GM23338 (cell line): ENCODE data around the gene KDM4C. TPM values are rescaled to one million over a fixed set of nuclear protein-coding genes. Genes with fewer than 3 reads are reported as not detected.

ENCODE experiments used
- ATAC-seq: fragments of 200-7000 bp; cut with Tn5 transposase; 3 replicates; pipeline ENCODE4 v1.9.1; 2020
- DNase-seq: peaks from one replicate; pipeline ENCODE4 v3.0.0-alpha.2; 2015; ENCODE audit warnings: low spot score
- H2AFZ ChIP-seq: fragments of 200-600 bp; sonication (generic); 2 replicates; pipeline ENCODE4 v1.8.0; 2016; ENCODE audit warnings: antibody characterized with exemption, mild to moderate bottlenecking, moderate library complexity
- H3F3A ChIP-seq: fragments of 200-600 bp; sonication (generic); replicated peaks from 2 replicates; pipeline ENCODE4 v1.8.0; 2017; ENCODE audit warnings: antibody characterized with exemption, mixed run types, low read depth
- H3K27ac ChIP-seq: fragments of 200-600 bp; sonication (generic); 2 replicates; pipeline ENCODE4 v1.6.1; 2016; ENCODE audit warnings: low read depth
- H3K27me3 ChIP-seq: fragments of 200-600 bp; sonication (generic); 2 replicates; pipeline ENCODE4 v1.8.0; 2016; ENCODE audit warnings: mild to moderate bottlenecking, mixed run types, moderate library complexity; ENCODE audit not compliant: insufficient read depth
- H3K36me3 ChIP-seq: fragments of 200-600 bp; sonication (generic); 2 replicates; pipeline ENCODE4 v1.8.0; 2016; ENCODE audit warnings: mild to moderate bottlenecking; ENCODE audit not compliant: insufficient read depth
- H3K4me1 ChIP-seq: fragments of 200-600 bp; sonication (generic); 2 replicates; pipeline ENCODE4 v1.8.0; 2016; ENCODE audit warnings: mild to moderate bottlenecking, moderate library complexity; ENCODE audit not compliant: insufficient read depth
- H3K4me2 ChIP-seq: fragments of 200-600 bp; sonication (generic); 2 replicates; pipeline ENCODE4 v1.7.1; 2017; ENCODE audit warnings: mixed run types
- H3K4me3 ChIP-seq: fragments of 200-600 bp; sonication (generic); 2 replicates; pipeline ENCODE4 v1.6.1; 2016; ENCODE audit warnings: mixed run types
- H3K79me2 ChIP-seq: fragments of 200-600 bp; sonication (generic); replicated peaks from 2 replicates; pipeline ENCODE4 v1.8.0; 2017; ENCODE audit warnings: mild to moderate bottlenecking; ENCODE audit not compliant: insufficient read depth
- H3K9me2 ChIP-seq: fragments of 200-600 bp; sonication (generic); 2 replicates; pipeline ENCODE4 v1.8.0; 2017; ENCODE audit not compliant: insufficient read depth
- H4K20me1 ChIP-seq: fragments of 200-600 bp; sonication (generic); replicated peaks from 2 replicates; pipeline ENCODE4 v1.8.0; 2017; ENCODE audit warnings: mild to moderate bottlenecking; ENCODE audit not compliant: insufficient read depth
- H3K27ac Mint-ChIP-seq: 2 replicates; pipeline ENCODE4 v1.8.0; 2020; ENCODE audit warnings: inconsistent platforms, mild to moderate bottlenecking, moderate library complexity, mixed read lengths
- H3K27me3 Mint-ChIP-seq: 3 replicates; pipeline ENCODE4 v1.8.0; 2022; ENCODE audit warnings: low read depth, mild to moderate bottlenecking, moderate library complexity, mixed read lengths, inconsistent platforms; ENCODE audit not compliant: insufficient read depth, poor library complexity
- H3K36me3 Mint-ChIP-seq: 3 replicates; pipeline ENCODE4 v1.8.0; 2021; ENCODE audit warnings: low read depth, mild to moderate bottlenecking, inconsistent platforms, moderate library complexity, mixed read lengths
- H3K4me1 Mint-ChIP-seq: 3 replicates; pipeline ENCODE4 v1.8.0; 2020; ENCODE audit warnings: mild to moderate bottlenecking, inconsistent platforms, mixed read lengths
- H3K4me3 Mint-ChIP-seq: 3 replicates; pipeline ENCODE4 v1.8.0; 2021; ENCODE audit warnings: moderate library complexity, mild to moderate bottlenecking, inconsistent platforms, mixed read lengths
- H3K9me3 Mint-ChIP-seq: 3 replicates; pipeline ENCODE4 v1.8.0; 2020; ENCODE audit warnings: moderate library complexity, mild to moderate bottlenecking, inconsistent platforms, mixed read lengths
- CREB1 ChIP-seq: fragments of 250-450 bp; sonication (Bioruptor Pico); IDR thresholded peaks from 2 replicates; pipeline ENCODE4 v1.5.0; 2020; ENCODE audit warnings: low read depth, mild to moderate bottlenecking, moderate library complexity
- CTCF ChIP-seq, 2 experiments: fragments of 200-600 bp in 1 of 2; sonication (generic) in 1 of 2; conservative IDR thresholded peaks; 2 replicates each; pipeline versions ENCODE4 v1.5.1 to v1.6.1; 2016 to 2017; ENCODE audit warnings: antibody characterized with exemption in 2 of 2, low read depth in 2 of 2, mild to moderate bottlenecking in 2 of 2, moderate library complexity in 1 of 2
- ETS1 ChIP-seq: IDR thresholded peaks from 2 replicates; pipeline ENCODE4 v1.6.1; 2016; ENCODE audit warnings: antibody characterized with exemption
- EZH2 ChIP-seq: fragments of 200-600 bp; sonication (generic); IDR thresholded peaks from one replicate; pipeline ENCODE4 v1.8.0; 2017; ENCODE audit warnings: antibody characterized with exemption, mild to moderate bottlenecking, low read depth; ENCODE audit not compliant: unreplicated experiment
- EZH2phosphoT487 ChIP-seq: fragments of 200-600 bp; sonication (generic); IDR thresholded peaks from one replicate; pipeline ENCODE4 v1.8.1; 2018; ENCODE audit warnings: antibody characterized with exemption; ENCODE audit not compliant: unreplicated experiment
- JUNB ChIP-seq: IDR thresholded peaks from one replicate; pipeline ENCODE4 v1.6.1; 2016; ENCODE audit warnings: antibody characterized with exemption; ENCODE audit not compliant: unreplicated experiment
- NANOG ChIP-seq: IDR thresholded peaks from 2 replicates; pipeline ENCODE4 v1.6.1; 2016; ENCODE audit warnings: antibody characterized with exemption, borderline replicate concordance
- POLR2AphosphoS5 ChIP-seq: IDR thresholded peaks from 2 replicates; pipeline ENCODE4 v1.6.1; 2016; ENCODE audit warnings: antibody characterized with exemption, low read depth
- STAT1 ChIP-seq: IDR thresholded peaks from one replicate; pipeline ENCODE4 v1.6.1; 2016; ENCODE audit warnings: antibody characterized with exemption; ENCODE audit not compliant: unreplicated experiment
- ZNF114 ChIP-seq: fragments of 250-450 bp; sonication (Bioruptor Pico); IDR thresholded peaks from 2 replicates; pipeline ENCODE4 v1.5.0; 2020; ENCODE audit warnings: mild to moderate bottlenecking, moderate library complexity
- ZNF331 ChIP-seq: fragments of 250-450 bp; sonication (Bioruptor Pico); IDR thresholded peaks from 2 replicates; pipeline ENCODE4 v1.5.0; 2020; ENCODE audit warnings: low read depth, mild to moderate bottlenecking, moderate library complexity
- ZNF462 ChIP-seq: fragments of 250-450 bp; sonication (Bioruptor Pico); IDR thresholded peaks from 2 replicates; pipeline ENCODE4 v1.5.0; 2020; ENCODE audit warnings: mild to moderate bottlenecking, moderate library complexity
- polyA plus RNA-seq: library from polyadenylated mRNA; unstranded; fragments of >200 nt; fragmentation: Nextera tagmentation; extraction: Ambion mirVana; gene quantifications from 2 replicates; pipeline ENCODE4 v1.2.1, GENCODE V29; 2016
- total RNA-seq: library from RNA; depleted of rRNA; stranded (reverse); fragments of >200 nt; shearing (Covaris generic); gene quantifications from 2 replicates; pipeline ENCODE4 v1.2.3, GENCODE V29; 2014
- TF ChIP-seq, protein P1 (sequence below): IDR thresholded peaks from one replicate; pipeline ENCODE4 v1.6.1; 2018; ENCODE audit warnings: antibody characterized with exemption; ENCODE audit not compliant: unreplicated experiment

The KDM4C gene
- total and polyA plus RNA-seq, 2 experiments from 2014 or later: 12.0 to 43.8 TPM

- no peak for TF ChIP-seq ZNF114
Measured at GRCh38 chr9:7121664-7122063, 363.9 kb downstream of the KDM4C start (continued).

- H3K9me3 Mint-ChIP-seq: no peaks in the 10 kb centered on the region
- Histone ChIP-seq H3K27ac (no peak overlapping the region), H3K79me2 (no peaks in the 10 kb centered on the region), H3K4me3 (no peak overlapping the region), H3F3A (no peaks in the 10 kb centered on the region), H3K36me3 (no peaks in the 10 kb centered on the region), H3K4me2 (no peak overlapping the region), H2AFZ (no peak overlapping the region), H3K4me1 (no peaks in the 10 kb centered on the region), H3K27me3 (no peaks in the 10 kb centered on the region), H4K20me1 (no peaks in the 10 kb centered on the region), H3K9me2 (no peaks in the 10 kb centered on the region; the same call in 1 of the 2 replicates)
- H3K27me3 Mint-ChIP-seq: peaks cover 2% of the 10 kb centered on the region
- H3K4me3 Mint-ChIP-seq: no peak overlapping the region
- no peak for TF ChIP-seq STAT1
- TF ChIP-seq CTCF (conservative IDR thresholded peaks at IDR 0.05; ENCODE audit: low read depth in 2 of 2): no peak
- TF ChIP-seq ZNF114: no peak
- TF ChIP-seq EZH2: no peak
- TF ChIP-seq POLR2AphosphoS5: no peak
- TF ChIP-seq, protein P1, sequence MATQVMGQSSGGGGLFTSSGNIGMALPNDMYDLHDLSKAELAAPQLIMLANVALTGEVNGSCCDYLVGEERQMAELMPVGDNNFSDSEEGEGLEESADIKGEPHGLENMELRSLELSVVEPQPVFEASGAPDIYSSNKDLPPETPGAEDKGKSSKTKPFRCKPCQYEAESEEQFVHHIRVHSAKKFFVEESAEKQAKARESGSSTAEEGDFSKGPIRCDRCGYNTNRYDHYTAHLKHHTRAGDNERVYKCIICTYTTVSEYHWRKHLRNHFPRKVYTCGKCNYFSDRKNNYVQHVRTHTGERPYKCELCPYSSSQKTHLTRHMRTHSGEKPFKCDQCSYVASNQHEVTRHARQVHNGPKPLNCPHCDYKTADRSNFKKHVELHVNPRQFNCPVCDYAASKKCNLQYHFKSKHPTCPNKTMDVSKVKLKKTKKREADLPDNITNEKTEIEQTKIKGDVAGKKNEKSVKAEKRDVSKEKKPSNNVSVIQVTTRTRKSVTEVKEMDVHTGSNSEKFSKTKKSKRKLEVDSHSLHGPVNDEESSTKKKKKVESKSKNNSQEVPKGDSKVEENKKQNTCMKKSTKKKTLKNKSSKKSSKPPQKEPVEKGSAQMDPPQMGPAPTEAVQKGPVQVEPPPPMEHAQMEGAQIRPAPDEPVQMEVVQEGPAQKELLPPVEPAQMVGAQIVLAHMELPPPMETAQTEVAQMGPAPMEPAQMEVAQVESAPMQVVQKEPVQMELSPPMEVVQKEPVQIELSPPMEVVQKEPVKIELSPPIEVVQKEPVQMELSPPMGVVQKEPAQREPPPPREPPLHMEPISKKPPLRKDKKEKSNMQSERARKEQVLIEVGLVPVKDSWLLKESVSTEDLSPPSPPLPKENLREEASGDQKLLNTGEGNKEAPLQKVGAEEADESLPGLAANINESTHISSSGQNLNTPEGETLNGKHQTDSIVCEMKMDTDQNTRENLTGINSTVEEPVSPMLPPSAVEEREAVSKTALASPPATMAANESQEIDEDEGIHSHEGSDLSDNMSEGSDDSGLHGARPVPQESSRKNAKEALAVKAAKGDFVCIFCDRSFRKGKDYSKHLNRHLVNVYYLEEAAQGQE: no peak
- no peak for TF ChIP-seq ZNF462 (CRISPR knock-in tag)
- TF ChIP-seq JUNB: no peak
- no peak for TF ChIP-seq EZH2phosphoT487
- TF ChIP-seq ZNF331 (CRISPR knock-in tag): no peak
- no peak for TF ChIP-seq CREB1 (CRISPR knock-in tag)
- no peak for TF ChIP-seq NANOG
- TF ChIP-seq ETS1: no peak
- ATAC-seq: no peak
- no peaks in the 10 kb centered on the region for H3K36me3 Mint-ChIP-seq
- DNase-seq: no peak
- H3K4me1 Mint-ChIP-seq: peaks cover 14% of the 10 kb centered on the region; the same call in 2 of the 3 replicates
- peak overlapping the region; percentile 30; the same call in 1 of the 2 replicates for H3K27ac Mint-ChIP-seq
Measured at GRCh38 chr9:7123743-7124142, 366.0 kb downstream of the KDM4C start.
